ENCODE results near the gene ZMAT5.

Gene ZMAT5

DNA sequence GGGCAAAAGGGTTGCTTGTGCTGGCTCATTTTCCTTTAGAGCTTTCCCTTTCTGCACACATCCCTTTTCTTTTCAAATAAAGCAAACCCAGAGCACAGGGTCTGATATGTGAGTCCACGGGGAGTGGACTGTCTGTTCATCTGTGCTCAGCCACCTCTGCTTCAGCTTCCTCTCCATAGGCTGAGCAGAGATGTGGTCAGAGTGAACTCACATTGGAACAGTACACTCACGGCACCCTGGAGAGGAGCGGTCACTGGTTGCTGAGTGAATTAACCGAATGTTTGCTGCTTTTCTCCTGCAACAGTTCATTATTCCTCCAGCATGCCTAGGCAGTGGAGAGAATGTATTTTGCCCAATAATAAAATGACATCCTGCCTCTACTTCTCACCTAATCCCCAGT lies 83.3 kb downstream of the ZMAT5 start:
- no peak for DNase-seq (ENCODE audit: low spot score)
